Motor neuron (in vitro differentiated cells): ENCODE results near the gene SNAPC2. TPM values are rescaled to one million over a fixed set of nuclear protein-coding genes. Genes with fewer than 3 reads are reported as not detected.

Experiments
- ATAC-seq, 8 experiments: fragments of 200-7000 bp; cut with Tn5 transposase; replicated peaks in 6 of 8; 2 replicates each; pipeline ENCODE4 v1.8.0; 2021; ENCODE audit warnings: mild to moderate bottlenecking in 8 of 8, moderate library complexity in 8 of 8
- H3K27ac ChIP-seq, 2 donors: fragments of 250-450 bp; sonication (Bioruptor Pico); 2 replicates each; pipeline ENCODE4 v1.9.0; 2021; ENCODE audit warnings: antibody characterized with exemption in 2 of 2, mild to moderate bottlenecking in 2 of 2, moderate library complexity in 1 of 2
- H3K4me1 ChIP-seq, 2 donors: fragments of 250-450 bp; sonication (Bioruptor Pico); replicated peaks in 1 of 2; 2 replicates each; pipeline ENCODE4 v1.6.1; 2021; ENCODE audit warnings: antibody characterized with exemption in 2 of 2, mild to moderate bottlenecking in 2 of 2, moderate library complexity in 1 of 2
- H3K4me3 ChIP-seq, 5 donors: fragments of 250-450 bp; sonication (Bioruptor Pico); 2 replicates each; pipeline ENCODE4 v1.9.0; 2021; ENCODE audit warnings: antibody characterized with exemption in 5 of 5, mild to moderate bottlenecking in 5 of 5, moderate library complexity in 4 of 5
- WGBS, 10 experiments: fragments of 450-650 bp; shearing (Covaris generic); methylation state at CpG; one replicate each; pipeline ENCODE4 v1.0.0; 2022; 5-methylcytosine and 5-hydroxymethylcytosine counted together
- in situ Hi-C, 9 experiments: fragments of 400-800 bp; cut with MboI; loops; one replicate each; pipeline ENCODE4 v1.15.0; 2021; ENCODE audit warnings: low sequenced_read_pairs in 9 of 9, low pct_unique_long_range_greater_than_20kb in 2 of 9; ENCODE audit not compliant: unreplicated experiment in 9 of 9
- total RNA-seq, 8 experiments: library from RNA; unstranded; fragments of 300-600 nt; gene quantifications; 2 replicates each; pipeline versions ENCODE4 v1.2.3 to v1.2.4, GENCODE V29; 2022

Gene SNAPC2
- total RNA-seq, 8 experiments from 2014 or later = 12.5 to 27.1 (median 19.1) TPM

- Histone ChIP-seq H3K27ac (no peak overlapping the region), H3K4me3 (no peak overlapping the region), H3K4me1 (peaks cover 9 to 11% of the 10 kb centered on the region in 2 donors)
- ATAC-seq = no peak
- in situ Hi-C loops = no loop called here
- 88 to 100% (median 91%) methylated on average over 1 to 7 of the region's 14 CpGs; no CpG with 5 or more reads in 5 of the 10 experiments for WGBS, 10 experiments
These were observed 11.9 kb upstream of the SNAPC2 start for GRCh38 chr19:7908078-7908699.

GRCh38 chr19:7908742-7909461 lies 11.2 kb upstream of the SNAPC2 start:
- WGBS, 10 experiments = 90% methylated on average over 2 of the region's 19 CpGs; no CpG with 5 or more reads in 9 of the 10 experiments
- no peak overlapping the region for H3K27ac ChIP-seq
- no peak overlapping the region for H3K4me3 ChIP-seq
- peaks cover 9 to 11% of the 10 kb centered on the region in 2 donors for H3K4me1 ChIP-seq
- no peak for ATAC-seq
- in situ Hi-C loops = no loop called here

- no peak for ATAC-seq
- Histone ChIP-seq H3K27ac (no peak overlapping the region), H3K4me1 (peaks cover 9 to 10% of the 10 kb centered on the region in 2 donors), H3K4me3 (no peak overlapping the region)
- WGBS, 10 experiments = no CpG with 5 or more reads among the region's 21 CpGs
- in situ Hi-C loops = no loop called here
These were observed 10.6 kb upstream of the SNAPC2 start for GRCh38 chr19:7909471-7910067.

- H3K4me3 ChIP-seq = no peak overlapping the region
- in situ Hi-C loops = no loop called here
- no peak for ATAC-seq
- H3K27ac ChIP-seq = no peak overlapping the region
- 92 to 100% (median 97%) methylated on average over 2 to 5 of the region's 54 CpGs; no CpG with 5 or more reads in 6 of the 10 experiments for WGBS, 10 experiments
- H3K4me1 ChIP-seq = peaks cover 0 to under 1% of the 10 kb centered on the region in 2 donors
These were observed 9.6 kb upstream of the SNAPC2 start for GRCh38 chr19:7910321-7911161.

- peak in 3 of 8 experiments; percentile 7 to 64 (median 40) for ATAC-seq
- Histone ChIP-seq H3K4me1 (peaks cover 6 to 10% of the 10 kb centered on the region in 2 donors), H3K4me3 (no peak overlapping the region), H3K27ac (no peak overlapping the region)
- in situ Hi-C loops = no loop called here
- WGBS, 10 experiments = 26 to 75% methylated on average over 4 to 7 of the region's 18 CpGs; no CpG with 5 or more reads in 8 of the 10 experiments
These were observed 8.5 kb upstream of the SNAPC2 start for GRCh38 chr19:7911508-7912143.

- peaks cover 6 to 15% of the 10 kb centered on the region in 2 donors for H3K4me1 ChIP-seq
- no peak for ATAC-seq
- 80 to 94% methylated on average over 2 to 10 of the region's 31 CpGs; no CpG with 5 or more reads in 8 of the 10 experiments for WGBS, 10 experiments
- no peak overlapping the region for H3K4me3 ChIP-seq
- in situ Hi-C loops = no loop called here
- no peak overlapping the region for H3K27ac ChIP-seq
These were observed 7.9 kb upstream of the SNAPC2 start for GRCh38 chr19:7912144-7912696.

GRCh38 chr19:7912697-7913564 lies 7.2 kb upstream of the SNAPC2 start:
- Histone ChIP-seq H3K27ac (no peak overlapping the region), H3K4me3 (no peak overlapping the region), H3K4me1 (peaks cover 6 to 20% of the 10 kb centered on the region in 2 donors)
- WGBS, 10 experiments = 80 to 97% (median 92%) methylated on average over 1 to 17 of the region's 39 CpGs; no CpG with 5 or more reads in 7 of the 10 experiments
- ATAC-seq = no peak
- in situ Hi-C loops = no loop called here

GRCh38 chr19:7913652-7914051 lies 6.5 kb upstream of the SNAPC2 start:
- Histone ChIP-seq H3K27ac (no peak overlapping the region), H3K4me3 (no peak overlapping the region), H3K4me1 (peaks cover 8 to 22% of the 10 kb centered on the region in 2 donors)
- in situ Hi-C loops = no loop called here
- ATAC-seq = no peak
- 64 to 97% (median 87%) methylated on average over 2 to 9 of the region's 10 CpGs; no CpG with 5 or more reads in 1 of the 10 experiments for WGBS, 10 experiments

GRCh38 chr19:7914099-7914498 lies 6.0 kb upstream of the SNAPC2 start:
- in situ Hi-C loops = no loop called here
- WGBS, 10 experiments = 40 to 100% (median 74%) methylated on average over 1 to 5 of the region's 12 CpGs; no CpG with 5 or more reads in 6 of the 10 experiments
- H3K27ac ChIP-seq = no peak overlapping the region
- no peak overlapping the region for H3K4me3 ChIP-seq
- no peak for ATAC-seq
- peaks cover 8 to 22% of the 10 kb centered on the region in 2 donors for H3K4me1 ChIP-seq

- 70 to 100% (median 100%) methylated on average over 1 to 2 of the region's 12 CpGs; no CpG with 5 or more reads in 6 of the 10 experiments for WGBS, 10 experiments
- Histone ChIP-seq H3K4me3 (no peak within 1 kb of the TSS), H3K4me1 (peaks cover 9 to 23% of the 10 kb centered on the region in 2 donors), H3K27ac (no peak within 1 kb of the TSS)
- no peak for ATAC-seq
- in situ Hi-C loops = no loop called here
These were observed 5.5 kb upstream of the SNAPC2 start, which contains the start of gene TGFBR3L for GRCh38 chr19:7914598-7915045. TGFBR3L (plus strand) TSS chr19:7914830.
